ENCODE measurements around the gene DLGAP5. TPM values are rescaled to one million over a fixed set of nuclear protein-coding genes. Genes with fewer than 3 reads are reported as not detected.

Gene DLGAP5, protein sequence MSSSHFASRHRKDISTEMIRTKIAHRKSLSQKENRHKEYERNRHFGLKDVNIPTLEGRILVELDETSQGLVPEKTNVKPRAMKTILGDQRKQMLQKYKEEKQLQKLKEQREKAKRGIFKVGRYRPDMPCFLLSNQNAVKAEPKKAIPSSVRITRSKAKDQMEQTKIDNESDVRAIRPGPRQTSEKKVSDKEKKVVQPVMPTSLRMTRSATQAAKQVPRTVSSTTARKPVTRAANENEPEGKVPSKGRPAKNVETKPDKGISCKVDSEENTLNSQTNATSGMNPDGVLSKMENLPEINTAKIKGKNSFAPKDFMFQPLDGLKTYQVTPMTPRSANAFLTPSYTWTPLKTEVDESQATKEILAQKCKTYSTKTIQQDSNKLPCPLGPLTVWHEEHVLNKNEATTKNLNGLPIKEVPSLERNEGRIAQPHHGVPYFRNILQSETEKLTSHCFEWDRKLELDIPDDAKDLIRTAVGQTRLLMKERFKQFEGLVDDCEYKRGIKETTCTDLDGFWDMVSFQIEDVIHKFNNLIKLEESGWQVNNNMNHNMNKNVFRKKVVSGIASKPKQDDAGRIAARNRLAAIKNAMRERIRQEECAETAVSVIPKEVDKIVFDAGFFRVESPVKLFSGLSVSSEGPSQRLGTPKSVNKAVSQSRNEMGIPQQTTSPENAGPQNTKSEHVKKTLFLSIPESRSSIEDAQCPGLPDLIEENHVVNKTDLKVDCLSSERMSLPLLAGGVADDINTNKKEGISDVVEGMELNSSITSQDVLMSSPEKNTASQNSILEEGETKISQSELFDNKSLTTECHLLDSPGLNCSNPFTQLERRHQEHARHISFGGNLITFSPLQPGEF
- total RNA-seq, result 1 to 10 TPM in 3 of 4 donors, under 1 TPM in 1; 0.19 to 1.8 (median 1.2) TPM

DNA sequence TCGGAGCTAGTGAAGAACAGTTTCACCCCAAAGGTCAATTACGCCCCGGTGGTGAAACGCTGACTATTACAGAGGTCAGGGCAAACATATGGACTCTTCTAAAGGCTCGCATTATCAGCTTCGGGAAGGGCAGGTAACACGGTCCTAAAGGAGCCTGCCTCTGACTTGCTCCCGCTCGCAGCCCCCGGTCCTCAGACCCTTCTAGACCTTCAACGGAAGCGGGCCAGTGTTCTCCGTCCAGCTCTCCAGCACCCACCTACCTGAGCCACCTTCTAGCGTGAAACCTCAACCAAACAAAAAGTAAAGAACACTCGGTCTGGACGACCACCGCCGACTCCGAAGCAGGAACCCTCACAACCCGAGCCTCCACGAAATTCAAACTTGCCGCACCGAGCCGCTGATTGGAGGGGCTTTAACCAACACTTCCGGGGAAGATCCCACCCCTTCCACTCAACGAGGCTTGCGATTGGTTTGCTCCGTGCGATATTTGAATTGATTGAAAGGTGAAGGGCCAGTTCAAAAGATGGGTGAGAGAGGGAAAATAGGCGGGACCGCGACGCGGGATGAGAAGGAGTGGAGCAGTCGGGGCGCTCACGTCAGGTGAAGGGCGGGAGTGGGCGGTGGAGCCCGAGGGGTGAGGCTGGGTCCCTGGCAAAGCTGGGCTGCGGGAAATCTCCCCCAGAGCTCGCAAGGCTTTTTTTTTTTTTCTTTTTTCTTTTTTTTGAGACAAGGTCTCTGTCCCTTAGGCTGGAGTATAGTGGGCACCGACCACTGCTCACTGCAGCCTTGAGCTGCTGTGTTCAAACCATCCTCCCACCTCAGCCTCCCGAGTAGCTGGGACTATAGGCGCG is at the start of gene DLGAP5:
Gene DLGAP5, minus strand, starts transcription at position 383 of the 851 bp plus-strand sequence. CDS start 2,406 bp downstream, outside the sequence.
- TF ChIP-seq, protein P1, sequence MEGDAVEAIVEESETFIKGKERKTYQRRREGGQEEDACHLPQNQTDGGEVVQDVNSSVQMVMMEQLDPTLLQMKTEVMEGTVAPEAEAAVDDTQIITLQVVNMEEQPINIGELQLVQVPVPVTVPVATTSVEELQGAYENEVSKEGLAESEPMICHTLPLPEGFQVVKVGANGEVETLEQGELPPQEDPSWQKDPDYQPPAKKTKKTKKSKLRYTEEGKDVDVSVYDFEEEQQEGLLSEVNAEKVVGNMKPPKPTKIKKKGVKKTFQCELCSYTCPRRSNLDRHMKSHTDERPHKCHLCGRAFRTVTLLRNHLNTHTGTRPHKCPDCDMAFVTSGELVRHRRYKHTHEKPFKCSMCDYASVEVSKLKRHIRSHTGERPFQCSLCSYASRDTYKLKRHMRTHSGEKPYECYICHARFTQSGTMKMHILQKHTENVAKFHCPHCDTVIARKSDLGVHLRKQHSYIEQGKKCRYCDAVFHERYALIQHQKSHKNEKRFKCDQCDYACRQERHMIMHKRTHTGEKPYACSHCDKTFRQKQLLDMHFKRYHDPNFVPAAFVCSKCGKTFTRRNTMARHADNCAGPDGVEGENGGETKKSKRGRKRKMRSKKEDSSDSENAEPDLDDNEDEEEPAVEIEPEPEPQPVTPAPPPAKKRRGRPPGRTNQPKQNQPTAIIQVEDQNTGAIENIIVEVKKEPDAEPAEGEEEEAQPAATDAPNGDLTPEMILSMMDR (IDR thresholded peaks at IDR 0.05; ENCODE audit: low read depth), result no peak

DNA sequence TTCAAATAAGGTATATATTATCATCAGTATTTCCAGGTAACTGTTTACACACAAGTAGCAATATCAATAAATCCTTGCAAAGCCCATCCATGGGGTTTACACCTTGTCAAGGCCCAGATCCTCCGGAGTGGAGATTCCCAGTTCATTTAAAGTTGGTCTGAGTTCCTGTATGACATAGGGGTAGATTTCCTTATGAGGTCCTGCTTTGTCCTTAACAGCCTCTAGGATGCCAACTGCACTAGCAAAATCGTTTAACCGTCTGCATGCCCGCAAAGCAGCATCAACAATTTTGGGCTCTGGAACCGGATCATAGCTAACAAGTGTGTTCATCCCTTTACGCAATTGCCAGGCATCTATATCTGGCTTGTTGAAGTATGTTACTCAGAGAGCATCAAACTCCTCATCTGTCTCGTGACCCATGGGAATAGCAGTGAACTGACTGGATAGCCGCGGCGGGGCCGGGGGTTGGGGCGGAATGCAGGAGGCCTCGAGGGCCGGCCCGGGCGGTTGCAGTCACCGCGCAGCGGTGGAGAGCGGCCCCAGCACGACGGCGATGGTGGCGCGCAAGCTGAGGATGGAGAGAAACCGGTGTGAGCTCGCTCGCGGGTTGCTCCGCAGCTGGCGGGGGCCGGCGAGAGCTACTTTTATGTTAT is 49.3 kb upstream of the DLGAP5 start:
- TF ChIP-seq, protein P1 (IDR thresholded peaks at IDR 0.05; ENCODE audit: low read depth), result no peak

DNA sequence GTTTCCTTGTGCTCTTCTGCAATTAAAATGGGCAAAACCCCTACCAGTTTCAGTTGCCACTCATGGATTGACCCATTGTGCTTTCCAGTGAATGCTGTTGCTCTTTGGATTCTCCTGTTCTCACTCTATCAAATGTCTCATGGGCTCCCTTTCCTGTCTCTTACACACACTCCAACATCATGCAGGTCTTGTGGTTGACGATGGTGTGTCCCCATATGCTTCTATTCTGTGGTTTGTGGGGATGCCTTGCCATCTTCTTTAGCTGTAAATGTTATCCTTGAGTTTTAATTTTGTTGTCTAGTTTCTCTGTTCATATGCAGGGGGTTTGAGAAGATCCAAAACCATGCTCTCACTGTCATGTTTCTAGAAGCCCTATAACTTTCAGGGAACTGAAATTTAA is 47.9 kb upstream of the DLGAP5 start:
- TF ChIP-seq, protein P1 (IDR thresholded peaks at IDR 0.05; ENCODE audit: low read depth), result no peak

DNA sequence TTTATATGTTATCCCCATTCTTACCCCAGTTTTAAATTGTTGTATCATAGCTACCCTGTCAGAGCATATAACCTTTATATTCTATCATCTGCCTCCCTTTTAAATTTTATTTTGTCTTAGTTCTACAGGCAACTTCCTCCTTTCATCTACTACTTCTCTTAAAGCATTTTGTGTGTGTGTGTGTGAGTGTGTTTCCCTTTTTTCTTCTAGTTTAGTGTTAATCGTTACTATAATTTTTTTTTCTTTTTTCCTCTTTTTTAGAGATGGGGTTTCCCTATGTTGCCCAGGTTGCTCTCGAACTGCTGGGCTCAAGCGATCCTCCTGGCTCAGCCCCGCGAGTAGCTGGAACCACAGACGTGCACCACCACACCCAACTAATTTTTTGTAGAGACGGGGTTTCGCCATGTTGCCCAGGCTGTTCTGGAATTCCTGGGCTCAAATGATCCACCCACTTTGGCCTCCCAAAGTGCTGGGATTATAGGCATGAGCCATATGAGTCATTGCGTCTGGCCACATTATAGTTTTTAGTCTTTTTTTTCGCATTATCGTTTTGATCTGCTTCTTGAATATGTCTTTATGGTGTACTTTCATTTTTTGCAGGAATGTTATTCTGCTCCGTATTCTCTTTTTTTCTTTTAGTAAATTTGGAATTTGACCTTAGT is 46.8 kb upstream of the DLGAP5 start:
- TF ChIP-seq, protein P1 (IDR thresholded peaks at IDR 0.05; ENCODE audit: low read depth), result no peak

DNA sequence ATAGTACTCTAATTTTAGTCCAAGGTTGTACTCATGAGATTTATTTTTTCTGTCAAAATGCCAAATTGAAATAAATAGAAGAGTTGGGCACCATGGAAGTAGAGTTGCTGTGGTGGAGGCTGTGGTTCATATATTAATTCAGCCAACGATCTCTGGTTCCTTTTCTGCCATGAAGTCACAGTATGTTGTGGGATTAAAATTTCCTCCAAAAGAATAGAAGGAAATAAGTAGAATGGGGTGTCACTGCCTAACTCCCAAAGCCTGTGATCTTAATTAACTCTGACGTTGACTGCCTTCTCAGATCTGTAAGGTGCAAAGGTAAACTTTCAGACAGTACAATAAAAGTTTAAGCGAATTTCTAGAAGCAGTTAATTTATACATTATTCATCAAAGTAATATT is 42.2 kb upstream of the DLGAP5 start:
- TF ChIP-seq, protein P1 (IDR thresholded peaks at IDR 0.05; ENCODE audit: low read depth), result no peak

DNA sequence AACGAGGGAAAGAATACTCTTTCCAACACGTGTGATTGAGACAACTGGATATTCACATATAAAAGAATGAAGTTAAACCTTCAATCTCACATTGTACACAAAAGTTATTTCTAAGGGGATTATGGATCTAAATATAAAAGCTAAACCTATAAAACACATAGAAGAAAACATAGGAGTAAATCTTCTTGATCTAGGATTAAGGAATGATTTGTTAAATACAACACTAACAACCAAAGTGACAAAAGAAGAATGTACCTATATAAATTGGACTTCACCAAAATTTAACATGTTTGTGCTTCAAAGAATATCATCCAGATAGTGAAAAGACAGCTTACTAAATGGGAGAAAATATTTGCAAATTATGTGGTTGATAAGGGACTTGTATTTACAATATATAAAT is 36.9 kb upstream of the DLGAP5 start:
- TF ChIP-seq, protein P1 (IDR thresholded peaks at IDR 0.05; ENCODE audit: low read depth), result no peak
